CD8-positive, alpha-beta memory T cell (primary cell): ENCODE data around the gene CYSRT1. TPM values are rescaled to one million over a fixed set of nuclear protein-coding genes. Genes with fewer than 3 reads are reported as not detected.
A peak's percentile ranks its signal among the peaks of the same experiment; 100 is the strongest.

Experiments used
- CTCF ChIA-PET: fragments of 350-600 bp; sonication (Branson Sonifier 250); formaldehyde crosslinking; loops from one replicate; lab custom pipeline; 2021; ENCODE audit warnings: antibody characterized with exemption; lab: Charles Lee
- POLR2A ChIA-PET: fragments of 350-600 bp; sonication (Branson Sonifier 250); formaldehyde crosslinking; loops from one replicate; lab custom pipeline; 2021; ENCODE audit warnings: antibody characterized with exemption; lab: Charles Lee
- DNase-seq, 5 donors: peaks; one replicate each; pipeline versions ENCODE4 v3.0.0 to v3.0.0-alpha.2; 2020 to 2022; ENCODE audit warnings: mixed read lengths in 1 of 5
- H3K27ac ChIP-seq: one replicate; pipeline ENCODE4 v1.7.0; 2013; ENCODE audit warnings: low read depth, mild to moderate bottlenecking, low read length, moderate library complexity
- H3K27me3 ChIP-seq: 2 replicates; pipeline ENCODE4 v1.7.0; 2013; ENCODE audit warnings: low read length, mild to moderate bottlenecking; ENCODE audit not compliant: insufficient read depth, poor library complexity, severe bottlenecking
- H3K36me3 ChIP-seq: 2 replicates; pipeline ENCODE4 v1.7.0; 2013; ENCODE audit warnings: mild to moderate bottlenecking, low read length, moderate library complexity; ENCODE audit not compliant: insufficient read depth
- H3K4me1 ChIP-seq: 2 replicates; pipeline ENCODE4 v1.7.0; 2013; ENCODE audit warnings: mild to moderate bottlenecking, low read length, moderate library complexity; ENCODE audit not compliant: insufficient read depth
- H3K4me3 ChIP-seq: 2 replicates; pipeline ENCODE4 v1.7.0; 2013; ENCODE audit warnings: mild to moderate bottlenecking, low read length
- H3K9me3 ChIP-seq: 2 replicates; pipeline ENCODE4 v1.7.0; 2013; ENCODE audit warnings: mild to moderate bottlenecking, low read length
- H3K27ac Mint-ChIP-seq, 8 donors: one replicate each; pipeline ENCODE4 v1.8.0; 2020 to 2021; ENCODE audit warnings: mixed read lengths in 8 of 8, mild to moderate bottlenecking in 6 of 8, inconsistent platforms in 3 of 8, moderate library complexity in 3 of 8
- H3K27me3 Mint-ChIP-seq, 2 donors: one replicate each; pipeline ENCODE4 v1.8.0; 2020 to 2021; ENCODE audit warnings: mixed read lengths in 2 of 2, mild to moderate bottlenecking in 1 of 2, moderate library complexity in 1 of 2
- H3K36me3 Mint-ChIP-seq, 3 donors: one replicate each; pipeline ENCODE4 v1.8.0; 2020 to 2021; ENCODE audit warnings: mixed read lengths in 3 of 3, inconsistent platforms in 1 of 3, mild to moderate bottlenecking in 1 of 3
- H3K4me1 Mint-ChIP-seq, 3 donors: one replicate each; pipeline ENCODE4 v1.8.0; 2020 to 2021; ENCODE audit warnings: mixed read lengths in 3 of 3, inconsistent platforms in 1 of 3, mild to moderate bottlenecking in 1 of 3
- H3K4me3 Mint-ChIP-seq, 7 donors: one replicate each; pipeline ENCODE4 v1.8.0; 2020 to 2021; ENCODE audit warnings: mixed read lengths in 7 of 7, mild to moderate bottlenecking in 6 of 7, moderate library complexity in 4 of 7, inconsistent platforms in 2 of 7
- H3K9me3 Mint-ChIP-seq, 5 donors: one replicate each; pipeline ENCODE4 v1.8.0; 2020 to 2022; ENCODE audit warnings: mixed read lengths in 5 of 5, mild to moderate bottlenecking in 3 of 5, moderate library complexity in 2 of 5, inconsistent platforms in 1 of 5
- polyA plus RNA-seq: library from polyadenylated mRNA; unstranded; fragments of 300-500 nt; fragmentation: Illumina TruSeq; gene quantifications from one replicate; pipeline ENCODE4 v1.2.3, GENCODE V29; 2021
- total RNA-seq, 2 experiments: library from RNA; stranded (reverse); gene quantifications; one replicate each; pipeline ENCODE4 v1.2.3, GENCODE V29; 2021

The CYSRT1 gene
- total and polyA plus RNA-seq, 3 experiments from 2014 or later: 0.32 to 0.66 (median 0.58) TPM

DNA sequence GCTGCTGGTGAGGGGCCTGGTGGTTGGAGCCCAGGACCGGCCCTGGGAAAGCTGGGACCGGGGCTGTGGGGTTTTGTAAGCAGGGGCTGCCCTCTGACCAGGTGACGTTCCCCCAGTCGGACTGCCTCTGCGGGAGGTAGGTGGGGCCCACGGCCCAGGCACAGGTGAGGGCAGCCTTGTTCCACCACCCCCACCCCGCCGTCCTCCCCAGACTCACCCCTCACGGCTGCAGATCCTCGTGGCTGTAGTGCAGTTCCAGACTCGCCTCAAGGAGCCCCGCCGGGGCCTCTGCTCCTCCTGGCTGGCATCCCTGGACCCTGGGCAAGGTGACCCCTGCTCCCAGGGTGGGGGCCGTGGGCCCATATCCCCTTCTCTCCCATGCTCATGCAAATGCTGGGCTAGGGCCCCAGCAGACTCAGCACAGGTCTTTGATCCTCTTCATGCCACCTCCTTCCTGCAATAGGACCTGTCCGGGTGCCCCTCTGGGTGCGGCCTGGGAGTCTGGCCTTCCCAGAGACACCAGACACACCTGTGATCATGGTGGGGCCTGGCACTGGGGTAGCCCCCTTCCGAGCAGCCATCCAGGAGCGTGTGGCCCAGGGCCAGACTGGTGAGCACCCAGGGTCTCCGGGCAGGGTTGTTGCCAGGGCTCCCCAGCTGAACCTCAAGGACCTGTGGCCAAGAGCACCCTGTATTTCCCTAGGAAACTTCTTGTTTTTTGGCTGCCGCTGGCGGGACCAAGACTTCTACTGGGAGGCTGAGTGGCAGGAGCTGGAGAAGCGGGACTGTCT lies 9.6 kb upstream of the CYSRT1 start:
- POLR2A ChIA-PET: no interaction called here
- no peak overlapping the region for H3K4me3 Mint-ChIP-seq

DNA sequence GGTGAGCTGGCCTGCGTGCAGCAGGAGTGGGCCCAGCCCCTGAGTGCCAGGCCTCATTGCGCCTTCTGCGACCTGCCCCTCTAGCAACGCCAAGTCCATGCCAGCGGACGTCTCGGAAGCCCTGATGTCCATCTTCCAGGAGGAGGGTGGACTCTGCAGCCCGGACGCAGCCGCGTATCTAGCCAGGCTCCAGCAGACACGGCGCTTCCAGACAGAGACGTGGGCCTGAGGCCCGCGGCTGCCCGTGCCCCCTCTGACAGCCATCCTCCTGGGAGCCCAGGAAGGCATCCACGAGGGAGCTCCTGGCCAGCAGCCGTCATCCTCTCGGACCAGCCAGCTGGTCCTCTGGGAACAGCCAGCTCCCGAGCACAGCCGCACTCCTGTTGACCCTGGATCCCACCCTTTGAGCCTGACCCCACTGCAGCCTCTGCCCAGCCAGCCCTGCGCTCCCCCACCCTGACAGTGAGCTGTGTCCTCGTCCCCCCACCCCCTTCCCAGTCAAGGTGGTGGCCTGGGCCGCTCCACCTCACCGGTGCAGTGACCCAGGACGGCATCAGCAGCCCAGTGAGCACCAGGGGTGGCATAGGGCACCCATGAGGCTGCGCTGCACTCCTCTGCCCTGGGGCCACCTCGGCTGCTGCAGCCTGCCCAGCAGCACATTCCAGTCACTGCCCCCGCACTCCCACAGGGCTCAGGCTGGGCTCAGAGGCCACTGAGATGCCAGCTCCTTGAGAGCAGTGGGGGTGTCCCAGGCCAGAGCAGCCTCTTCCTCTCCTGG lies 8.6 kb upstream of the CYSRT1 start:
- no peak for DNase-seq
- Histone ChIP-seq H3K9me3 (no peaks in the 10 kb centered on the region), H3K4me1 (no peaks in the 10 kb centered on the region), H3K36me3 (no peaks in the 10 kb centered on the region), H3K4me3 (no peak overlapping the region), H3K27ac (no peak overlapping the region), H3K27me3 (no peaks in the 10 kb centered on the region)
- no peak overlapping the region for H3K4me3 Mint-ChIP-seq
- H3K36me3 Mint-ChIP-seq: peaks cover 0 to 8% (median 0%) of the 10 kb centered on the region in 3 donors
- H3K4me1 Mint-ChIP-seq: no peaks in the 10 kb centered on the region
- H3K27ac Mint-ChIP-seq: no peak overlapping the region
- H3K9me3 Mint-ChIP-seq: peaks cover 0 to 1% (median 0%) of the 10 kb centered on the region in 5 donors
- ChIA-PET POLR2A (no interaction called here), CTCF (interaction anchor here (0.7 to 1.0 kb wide), 2 partner anchors 15 to 22 kb away, joined by 3 read pairs; partner anchors contain the start of gene TPRN)
- H3K27me3 Mint-ChIP-seq: no peaks in the 10 kb centered on the region

More for the DNA sequence above, 9.6 kb upstream of the CYSRT1 start:
- no peaks in the 10 kb centered on the region for H3K4me1 Mint-ChIP-seq
- Histone ChIP-seq H3K36me3 (no peaks in the 10 kb centered on the region), H3K4me1 (no peaks in the 10 kb centered on the region), H3K4me3 (no peak overlapping the region), H3K27ac (no peak overlapping the region), H3K9me3 (no peaks in the 10 kb centered on the region), H3K27me3 (no peaks in the 10 kb centered on the region)
- no peak overlapping the region for H3K27ac Mint-ChIP-seq
- CTCF ChIA-PET: interaction anchor here (0.7 to 1.0 kb wide), 2 partner anchors 14 to 100 kb away, joined by 3 to 4 read pairs; partner anchors contain the start of gene TPRN
- H3K36me3 Mint-ChIP-seq: peaks cover 0 to 8% (median 0%) of the 10 kb centered on the region in 3 donors
- no peaks in the 10 kb centered on the region for H3K27me3 Mint-ChIP-seq
- H3K9me3 Mint-ChIP-seq: peaks cover 0 to 1% (median 0%) of the 10 kb centered on the region in 5 donors
- no peak for DNase-seq

DNA sequence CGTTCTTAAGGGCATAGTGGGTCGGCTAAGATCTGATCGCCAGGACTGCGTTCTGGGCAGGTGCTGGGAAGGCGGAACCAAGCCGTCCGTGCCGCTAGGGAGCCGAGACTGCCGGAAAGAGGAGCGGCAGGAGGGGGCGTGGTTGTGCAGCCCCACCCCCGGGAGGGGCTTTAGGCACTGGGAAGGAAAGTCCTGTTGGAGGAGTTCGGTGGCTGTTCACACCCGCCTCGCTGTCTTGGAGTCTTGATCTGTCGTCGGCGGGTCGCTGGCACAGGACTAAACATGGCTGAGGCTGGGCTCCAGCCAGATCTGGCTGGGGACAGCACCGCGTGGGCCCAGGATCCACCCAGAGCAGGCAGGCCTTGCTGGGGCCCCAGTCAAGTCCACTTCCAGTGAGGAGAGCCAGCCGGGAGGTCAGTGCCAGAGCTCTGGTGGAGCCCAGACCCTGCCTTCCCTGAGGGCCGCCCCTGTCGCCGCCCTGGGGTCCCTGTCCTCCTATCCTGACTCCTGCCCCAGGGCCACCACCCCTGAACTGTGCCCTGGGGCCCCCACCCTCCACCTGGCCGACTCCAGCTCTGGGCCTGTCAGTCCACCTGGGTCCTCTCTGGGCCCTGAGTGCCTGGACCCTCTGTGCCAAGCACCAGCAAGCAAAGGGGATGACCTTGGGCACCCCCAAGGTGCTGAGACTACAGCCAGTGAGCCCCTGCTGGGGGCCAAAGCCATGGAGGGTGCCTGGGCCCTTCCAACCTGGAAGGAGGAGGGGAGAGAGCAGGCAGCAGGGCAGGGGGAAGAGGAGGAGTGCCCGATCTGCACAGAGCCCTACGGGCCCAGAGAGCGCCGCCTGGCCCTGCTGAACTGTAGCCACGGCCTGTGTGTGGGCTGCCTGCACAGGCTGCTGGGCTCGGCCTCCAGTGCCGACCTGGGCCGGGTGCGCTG lies 7.4 kb upstream of the CYSRT1 start:
- Histone ChIP-seq H3K4me3 (no peak overlapping the region), H3K9me3 (no peaks in the 10 kb centered on the region), H3K4me1 (peaks cover under 1% of the 10 kb centered on the region), H3K36me3 (no peaks in the 10 kb centered on the region), H3K27me3 (no peaks in the 10 kb centered on the region), H3K27ac (peak overlapping the region; percentile 69)
- H3K27me3 Mint-ChIP-seq: no peaks in the 10 kb centered on the region
- CTCF ChIA-PET: interaction anchor here (1.0 to 1.5 kb wide), 3 partner anchors 23 to 188 kb away, joined by 3 to 4 read pairs (median 3); partner anchors contain the start of gene SSNA1
- POLR2A ChIA-PET: no interaction called here
- H3K9me3 Mint-ChIP-seq: peaks cover 0 to 1% (median 0%) of the 10 kb centered on the region in 5 donors
- H3K4me1 Mint-ChIP-seq: no peaks in the 10 kb centered on the region
- DNase-seq: no peak
- H3K36me3 Mint-ChIP-seq: peaks cover 0 to 8% (median 0%) of the 10 kb centered on the region in 3 donors
- peak overlapping the region in 1 of 7 donors; percentile 44 for H3K4me3 Mint-ChIP-seq
- no peak overlapping the region for H3K27ac Mint-ChIP-seq

DNA sequence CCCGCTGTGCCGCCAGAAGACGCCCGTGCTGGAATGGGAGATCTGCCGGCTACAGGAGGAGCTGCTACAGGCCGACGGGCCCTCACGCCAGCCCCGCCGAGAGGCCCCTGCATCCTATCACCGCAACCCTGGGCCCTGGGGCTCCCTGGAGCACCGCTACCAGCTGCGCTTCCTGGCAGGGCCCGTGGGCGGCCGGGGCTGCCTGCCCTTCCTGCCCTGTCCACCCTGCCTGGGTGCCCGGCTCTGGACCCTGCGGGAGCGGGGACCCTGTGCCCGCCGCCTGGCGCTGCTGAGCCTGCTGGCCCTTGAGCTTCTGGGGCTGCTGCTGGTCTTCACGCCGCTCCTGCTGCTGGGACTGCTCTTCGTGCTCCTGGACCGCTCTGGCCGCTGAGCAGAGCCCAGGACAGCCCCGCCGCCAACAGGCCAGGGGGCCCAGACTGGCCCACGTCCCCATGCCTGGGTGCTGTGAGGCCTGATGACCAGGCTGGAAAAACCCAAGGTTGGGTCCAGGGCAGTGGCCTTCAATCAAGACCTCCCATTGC lies 6.7 kb upstream of the CYSRT1 start:
- H3K27ac Mint-ChIP-seq: no peak overlapping the region
- no peaks in the 10 kb centered on the region for H3K27me3 ChIP-seq
- CTCF ChIA-PET: interaction anchor here (1.2 to 1.5 kb wide), 3 partner anchors 10 to 189 kb away, joined by 3 to 4 read pairs (median 3); partner anchors contain the start of gene SSNA1
- H3K9me3 ChIP-seq: no peaks in the 10 kb centered on the region
- no peaks in the 10 kb centered on the region for H3K36me3 ChIP-seq
- peaks cover 7% of the 10 kb centered on the region for H3K4me1 ChIP-seq
- peaks cover 0 to 6% (median 2%) of the 10 kb centered on the region in 3 donors for H3K4me1 Mint-ChIP-seq
- no peak for DNase-seq
- peaks cover 0 to 1% (median 0%) of the 10 kb centered on the region in 5 donors for H3K9me3 Mint-ChIP-seq
- H3K27ac ChIP-seq: peak overlapping the region; percentile 69
- no peak overlapping the region for H3K4me3 Mint-ChIP-seq
- peaks cover 0 to 5% (median 0%) of the 10 kb centered on the region in 3 donors for H3K36me3 Mint-ChIP-seq
- POLR2A ChIA-PET: interaction anchor here (0.8 kb wide), 1 partner anchor 22 kb away, joined by 3 read pairs; no protein-coding TSS in a partner anchor
- no peak overlapping the region for H3K4me3 ChIP-seq
- H3K27me3 Mint-ChIP-seq: no peaks in the 10 kb centered on the region

- Histone ChIP-seq H3K36me3 (no peaks in the 10 kb centered on the region), H3K4me1 (peaks cover 9% of the 10 kb centered on the region), H3K27ac (peak overlapping the region; percentile 69), H3K27me3 (no peaks in the 10 kb centered on the region), H3K9me3 (no peaks in the 10 kb centered on the region), H3K4me3 (no peak overlapping the region)
- Mint-ChIP-seq H3K36me3 (peaks cover 0 to 5% (median 0%) of the 10 kb centered on the region in 3 donors), H3K27me3 (no peaks in the 10 kb centered on the region), H3K4me3 (no peak overlapping the region), H3K9me3 (peaks cover 0 to 1% (median 0%) of the 10 kb centered on the region in 5 donors), H3K4me1 (peaks cover 0 to 7% (median 2%) of the 10 kb centered on the region in 3 donors), H3K27ac (no peak overlapping the region)
- ChIA-PET POLR2A (interaction anchor here (0.8 to 1.5 kb wide), 2 partner anchors 18 to 22 kb away, joined by 3 to 5 read pairs; partner anchors contain the start of gene TPRN), CTCF (interaction anchor here (0.7 to 1.5 kb wide), 6 partner anchors 9 to 189 kb away, joined by 3 to 4 read pairs (median 3); partner anchors contain the start of gene SSNA1)
- DNase-seq: no peak
Observed at GRCh38 chr9:137218754-137219271, 6.2 kb upstream of the CYSRT1 start.

DNA sequence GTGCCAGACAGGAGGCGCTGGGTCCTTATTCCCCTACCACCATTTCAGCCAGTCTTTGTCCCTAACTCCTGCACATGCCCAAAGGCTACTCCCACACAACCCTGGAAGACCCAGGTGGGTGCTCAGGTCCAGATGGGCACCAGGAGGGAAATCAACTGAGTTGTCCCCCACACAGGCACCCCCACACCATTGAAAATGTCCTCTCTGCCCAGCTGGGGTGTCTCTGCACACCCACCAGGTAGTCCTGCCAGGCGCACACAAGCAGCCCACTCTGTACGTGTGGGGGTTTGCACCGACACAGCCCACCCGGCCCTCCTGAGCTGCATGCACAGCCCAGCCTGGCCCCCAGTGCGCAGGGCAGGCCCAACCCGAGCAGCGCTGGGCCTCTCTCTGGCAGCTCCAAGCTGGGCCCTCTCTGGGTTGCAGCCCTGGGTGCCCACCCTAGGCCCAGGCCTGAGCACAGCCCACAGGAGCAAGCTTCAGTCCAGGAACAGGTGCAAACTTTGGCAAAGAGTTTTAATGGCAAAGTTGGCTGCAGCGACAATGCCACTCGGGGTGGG lies 5.1 kb upstream of the CYSRT1 start:
- Histone ChIP-seq H3K4me1 (peaks cover 13% of the 10 kb centered on the region), H3K27ac (no peak overlapping the region), H3K27me3 (no peaks in the 10 kb centered on the region), H3K4me3 (no peak overlapping the region), H3K36me3 (no peaks in the 10 kb centered on the region), H3K9me3 (no peaks in the 10 kb centered on the region)
- H3K4me3 Mint-ChIP-seq: peak overlapping the region in 3 of 7 donors; percentile 18 to 32 (median 31)
- ChIA-PET CTCF (interaction anchor here (1.2 to 1.4 kb wide), 2 partner anchors 11 to 28 kb away, joined by 3 read pairs; no protein-coding TSS in a partner anchor), POLR2A (interaction anchor here (1.5 kb wide), 1 partner anchor 19 kb away, joined by 5 read pairs; the partner anchor contains the start of gene TPRN)
- H3K36me3 Mint-ChIP-seq: peaks cover 0 to 5% (median 0%) of the 10 kb centered on the region in 3 donors
- H3K4me1 Mint-ChIP-seq: peaks cover 0 to 10% (median 2%) of the 10 kb centered on the region in 3 donors
- no peaks in the 10 kb centered on the region for H3K27me3 Mint-ChIP-seq
- no peak overlapping the region for H3K27ac Mint-ChIP-seq
- H3K9me3 Mint-ChIP-seq: peaks cover 0 to 1% (median 0%) of the 10 kb centered on the region in 5 donors
- no peak for DNase-seq
